K562 (cell line): ENCODE data around the gene SH3BGRL3. TPM values are rescaled to one million over a fixed set of nuclear protein-coding genes. Genes with fewer than 3 reads are reported as not detected.

ENCODE experiments used
- BACH1 ChIP-seq: fragments of 200-800 bp; sonication (Bioruptor generic); IDR thresholded peaks from 2 replicates; pipeline ENCODE4 v1.6.1; 2016; ENCODE audit warnings: missing genetic modification characterization, missing compliant biosample characterization
- C11orf30 ChIP-seq: fragments of 450-650 bp; IDR thresholded peaks from 2 replicates; pipeline ENCODE4 v1.6.1; 2016; ENCODE audit warnings: low read depth, mild to moderate bottlenecking
- CBX3 ChIP-seq, 2 experiments: IDR thresholded peaks; 1 replicate in 1 of 2; 2 replicates in 1 of 2; pipeline ENCODE4 v1.6.1; 2012; ENCODE audit warnings: inconsistent platforms in 2 of 2, low read length in 2 of 2, borderline replicate concordance in 1 of 2, control low read depth in 1 of 2
- ELF1 ChIP-seq: fragments of 200-800 bp; sonication (Bioruptor generic); IDR thresholded peaks from 2 replicates; pipeline ENCODE4 v1.6.1; 2016; ENCODE audit warnings: missing genetic modification characterization, missing compliant biosample characterization
- HNRNPK ChIP-seq: fragments of 200-400 bp; formaldehyde crosslinking; IDR thresholded peaks from one replicate; pipeline ENCODE4 v1.6.1; 2018; ENCODE audit warnings: mild to moderate bottlenecking, low read depth, low read length; ENCODE audit not compliant: poor library complexity, severe bottlenecking
- ILK ChIP-seq: fragments of 450-650 bp; IDR thresholded peaks from 2 replicates; pipeline ENCODE4 v1.6.1; 2016; ENCODE audit warnings: missing genetic modification characterization, low read depth, mild to moderate bottlenecking, missing compliant biosample characterization, moderate library complexity, borderline replicate concordance
- MAFF ChIP-seq: IDR thresholded peaks from 2 replicates; pipeline ENCODE4 v1.6.1; 2012; ENCODE audit warnings: low read length, improper control_type of control experiment
- POLR3G ChIP-seq: IDR thresholded peaks from 2 replicates; pipeline ENCODE4 v1.6.1; 2011; ENCODE audit not compliant: insufficient read length, insufficient replicate concordance; ENCODE audit errors: extremely low read depth
- RHOXF2B ChIP-seq: fragments of 250-450 bp; sonication (Bioruptor Pico); conservative IDR thresholded peaks from 2 replicates; pipeline ENCODE4 v1.5.1; 2021
- SMAD1 ChIP-seq: fragments of 150-350 bp; IDR thresholded peaks from 2 replicates; pipeline ENCODE4 v1.6.1; 2014; ENCODE audit warnings: low read length, low read depth; ENCODE audit not compliant: partially characterized antibody
- SNIP1 ChIP-seq: fragments of 450-650 bp; IDR thresholded peaks from 2 replicates; pipeline ENCODE4 v1.7.1; 2017; ENCODE audit warnings: low read depth, mild to moderate bottlenecking
- STAT5B ChIP-seq: fragments of 250-450 bp; sonication (Bioruptor Pico); IDR thresholded peaks from 2 replicates; pipeline ENCODE4 v1.8.0; 2021; ENCODE audit warnings: mild to moderate bottlenecking, inconsistent platforms
- TGIF2 ChIP-seq: sonication (generic); formaldehyde crosslinking; IDR thresholded peaks from 2 replicates; pipeline ENCODE4 v1.8.1; 2022; ENCODE audit warnings: mild to moderate bottlenecking, missing genetic modification reagents, moderate library complexity
- ZNF766 ChIP-seq: fragments of 200-800 bp; sonication (Bioruptor generic); conservative IDR thresholded peaks from 2 replicates; pipeline ENCODE4 v1.6.1; 2016; ENCODE audit warnings: missing genetic modification characterization, missing compliant biosample characterization
- polyA plus RNA-seq, 8 experiments: library from polyadenylated mRNA; depleted of rRNA in 4 of 8; stranded (reverse) in 5 of 8; unstranded in 3 of 8; fragments of >200 nt; fragmentation: Nextera tagmentation in 2 of 8; fragmentation: Illumina TruSeq in 1 of 8; extraction: Ambion mirVana in 2 of 8; extraction: Trizol in 1 of 8; gene quantifications; 2 replicates each; pipeline versions ENCODE4 v1.2.1 to v1.2.3, GENCODE V29; 2011 to 2014; ENCODE audit warnings: inconsistent platforms in 1 of 8, missing spikeins in 1 of 8
- total RNA-seq, 7 experiments: library from RNA; depleted of rRNA in 6 of 7; stranded (reverse); fragments of >200 nt in 6 of 7; fragmentation: Illumina TruSeq in 2 of 7; extraction: Trizol in 2 of 7; gene quantifications; 2 replicates each; pipeline versions ENCODE4 v1.2.1 to v1.2.3, GENCODE V29; 2011 to 2021; ENCODE audit warnings: low replicate concordance in 1 of 7
- TF ChIP-seq, protein P1 (sequence below): fragments of 450-650 bp; IDR thresholded peaks from 2 replicates; pipeline ENCODE4 v1.6.1; 2016; ENCODE audit warnings: mild to moderate bottlenecking, moderate library complexity

SH3BGRL3 gene
- total and polyA plus RNA-seq, 9 of the 15 experiments (the other 6 are each of a cell fraction or from before 2014, with no cell fraction given), result 30.3 to 140 (median 54.2) TPM

DNA sequence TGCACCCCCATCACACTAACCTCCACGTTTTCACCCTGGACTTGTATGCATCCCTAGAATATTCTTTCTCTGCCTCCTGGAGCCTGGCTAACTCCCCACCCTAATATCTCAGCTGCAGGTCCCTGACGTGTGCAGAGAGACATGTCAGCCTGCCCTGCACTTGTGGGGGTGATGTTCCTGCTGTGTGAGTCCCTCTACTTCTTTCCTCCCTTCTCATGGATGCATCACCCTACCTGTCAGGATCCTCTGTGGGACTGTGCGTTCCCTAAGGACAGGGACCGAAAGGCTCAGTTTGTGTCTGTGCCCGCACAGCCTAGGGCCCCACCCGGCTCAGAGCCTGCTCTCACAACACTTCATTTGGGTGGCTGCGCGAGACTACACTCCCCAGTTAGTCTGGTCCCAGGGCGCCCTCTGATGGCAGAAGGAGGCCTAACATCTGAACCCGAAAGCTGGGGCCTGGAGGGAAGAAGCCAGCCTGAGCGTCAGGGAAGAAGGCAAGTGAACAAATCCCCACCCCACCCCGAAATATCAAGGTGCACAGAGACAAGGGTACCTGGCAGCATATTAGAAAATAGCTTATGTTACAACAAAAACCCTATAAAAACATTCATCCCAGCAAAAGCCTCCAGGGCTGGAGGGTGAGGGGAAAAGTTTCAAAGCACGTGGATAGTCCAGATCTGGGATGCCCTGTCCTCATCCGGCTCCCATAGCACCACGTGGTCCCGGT is 41.6 kb downstream of the SH3BGRL3 start (continued):
- TF ChIP-seq, protein P1, sequence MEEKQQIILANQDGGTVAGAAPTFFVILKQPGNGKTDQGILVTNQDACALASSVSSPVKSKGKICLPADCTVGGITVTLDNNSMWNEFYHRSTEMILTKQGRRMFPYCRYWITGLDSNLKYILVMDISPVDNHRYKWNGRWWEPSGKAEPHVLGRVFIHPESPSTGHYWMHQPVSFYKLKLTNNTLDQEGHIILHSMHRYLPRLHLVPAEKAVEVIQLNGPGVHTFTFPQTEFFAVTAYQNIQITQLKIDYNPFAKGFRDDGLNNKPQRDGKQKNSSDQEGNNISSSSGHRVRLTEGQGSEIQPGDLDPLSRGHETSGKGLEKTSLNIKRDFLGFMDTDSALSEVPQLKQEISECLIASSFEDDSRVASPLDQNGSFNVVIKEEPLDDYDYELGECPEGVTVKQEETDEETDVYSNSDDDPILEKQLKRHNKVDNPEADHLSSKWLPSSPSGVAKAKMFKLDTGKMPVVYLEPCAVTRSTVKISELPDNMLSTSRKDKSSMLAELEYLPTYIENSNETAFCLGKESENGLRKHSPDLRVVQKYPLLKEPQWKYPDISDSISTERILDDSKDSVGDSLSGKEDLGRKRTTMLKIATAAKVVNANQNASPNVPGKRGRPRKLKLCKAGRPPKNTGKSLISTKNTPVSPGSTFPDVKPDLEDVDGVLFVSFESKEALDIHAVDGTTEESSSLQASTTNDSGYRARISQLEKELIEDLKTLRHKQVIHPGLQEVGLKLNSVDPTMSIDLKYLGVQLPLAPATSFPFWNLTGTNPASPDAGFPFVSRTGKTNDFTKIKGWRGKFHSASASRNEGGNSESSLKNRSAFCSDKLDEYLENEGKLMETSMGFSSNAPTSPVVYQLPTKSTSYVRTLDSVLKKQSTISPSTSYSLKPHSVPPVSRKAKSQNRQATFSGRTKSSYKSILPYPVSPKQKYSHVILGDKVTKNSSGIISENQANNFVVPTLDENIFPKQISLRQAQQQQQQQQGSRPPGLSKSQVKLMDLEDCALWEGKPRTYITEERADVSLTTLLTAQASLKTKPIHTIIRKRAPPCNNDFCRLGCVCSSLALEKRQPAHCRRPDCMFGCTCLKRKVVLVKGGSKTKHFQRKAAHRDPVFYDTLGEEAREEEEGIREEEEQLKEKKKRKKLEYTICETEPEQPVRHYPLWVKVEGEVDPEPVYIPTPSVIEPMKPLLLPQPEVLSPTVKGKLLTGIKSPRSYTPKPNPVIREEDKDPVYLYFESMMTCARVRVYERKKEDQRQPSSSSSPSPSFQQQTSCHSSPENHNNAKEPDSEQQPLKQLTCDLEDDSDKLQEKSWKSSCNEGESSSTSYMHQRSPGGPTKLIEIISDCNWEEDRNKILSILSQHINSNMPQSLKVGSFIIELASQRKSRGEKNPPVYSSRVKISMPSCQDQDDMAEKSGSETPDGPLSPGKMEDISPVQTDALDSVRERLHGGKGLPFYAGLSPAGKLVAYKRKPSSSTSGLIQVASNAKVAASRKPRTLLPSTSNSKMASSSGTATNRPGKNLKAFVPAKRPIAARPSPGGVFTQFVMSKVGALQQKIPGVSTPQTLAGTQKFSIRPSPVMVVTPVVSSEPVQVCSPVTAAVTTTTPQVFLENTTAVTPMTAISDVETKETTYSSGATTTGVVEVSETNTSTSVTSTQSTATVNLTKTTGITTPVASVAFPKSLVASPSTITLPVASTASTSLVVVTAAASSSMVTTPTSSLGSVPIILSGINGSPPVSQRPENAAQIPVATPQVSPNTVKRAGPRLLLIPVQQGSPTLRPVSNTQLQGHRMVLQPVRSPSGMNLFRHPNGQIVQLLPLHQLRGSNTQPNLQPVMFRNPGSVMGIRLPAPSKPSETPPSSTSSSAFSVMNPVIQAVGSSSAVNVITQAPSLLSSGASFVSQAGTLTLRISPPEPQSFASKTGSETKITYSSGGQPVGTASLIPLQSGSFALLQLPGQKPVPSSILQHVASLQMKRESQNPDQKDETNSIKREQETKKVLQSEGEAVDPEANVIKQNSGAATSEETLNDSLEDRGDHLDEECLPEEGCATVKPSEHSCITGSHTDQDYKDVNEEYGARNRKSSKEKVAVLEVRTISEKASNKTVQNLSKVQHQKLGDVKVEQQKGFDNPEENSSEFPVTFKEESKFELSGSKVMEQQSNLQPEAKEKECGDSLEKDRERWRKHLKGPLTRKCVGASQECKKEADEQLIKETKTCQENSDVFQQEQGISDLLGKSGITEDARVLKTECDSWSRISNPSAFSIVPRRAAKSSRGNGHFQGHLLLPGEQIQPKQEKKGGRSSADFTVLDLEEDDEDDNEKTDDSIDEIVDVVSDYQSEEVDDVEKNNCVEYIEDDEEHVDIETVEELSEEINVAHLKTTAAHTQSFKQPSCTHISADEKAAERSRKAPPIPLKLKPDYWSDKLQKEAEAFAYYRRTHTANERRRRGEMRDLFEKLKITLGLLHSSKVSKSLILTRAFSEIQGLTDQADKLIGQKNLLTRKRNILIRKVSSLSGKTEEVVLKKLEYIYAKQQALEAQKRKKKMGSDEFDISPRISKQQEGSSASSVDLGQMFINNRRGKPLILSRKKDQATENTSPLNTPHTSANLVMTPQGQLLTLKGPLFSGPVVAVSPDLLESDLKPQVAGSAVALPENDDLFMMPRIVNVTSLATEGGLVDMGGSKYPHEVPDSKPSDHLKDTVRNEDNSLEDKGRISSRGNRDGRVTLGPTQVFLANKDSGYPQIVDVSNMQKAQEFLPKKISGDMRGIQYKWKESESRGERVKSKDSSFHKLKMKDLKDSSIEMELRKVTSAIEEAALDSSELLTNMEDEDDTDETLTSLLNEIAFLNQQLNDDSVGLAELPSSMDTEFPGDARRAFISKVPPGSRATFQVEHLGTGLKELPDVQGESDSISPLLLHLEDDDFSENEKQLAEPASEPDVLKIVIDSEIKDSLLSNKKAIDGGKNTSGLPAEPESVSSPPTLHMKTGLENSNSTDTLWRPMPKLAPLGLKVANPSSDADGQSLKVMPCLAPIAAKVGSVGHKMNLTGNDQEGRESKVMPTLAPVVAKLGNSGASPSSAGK, result no peak
- TF ChIP-seq ZNF766 (CRISPR knock-in tag) (no peak), MAFF (no peak), BACH1 (tag) (no peak), HNRNPK (no peak), TGIF2 (CRISPR knock-in tag) (no peak), STAT5B (CRISPR knock-in tag) (no peak), ELF1 (tag) (no peak), CBX3 (IDR thresholded peaks at IDR 0.05; ENCODE audit: borderline replicate concordance in 1 of 2, low read length in 2 of 2) (peak in 1 of 2 experiments; percentile 14; a peak in 1 of 3 replicates), C11orf30 (no peak), SMAD1 (no peak), SNIP1 (no peak), ILK (no peak), RHOXF2B (CRISPR knock-in tag) (no peak), POLR3G (no peak)
